ENCODE results near the gene RASD1.

DNA sequence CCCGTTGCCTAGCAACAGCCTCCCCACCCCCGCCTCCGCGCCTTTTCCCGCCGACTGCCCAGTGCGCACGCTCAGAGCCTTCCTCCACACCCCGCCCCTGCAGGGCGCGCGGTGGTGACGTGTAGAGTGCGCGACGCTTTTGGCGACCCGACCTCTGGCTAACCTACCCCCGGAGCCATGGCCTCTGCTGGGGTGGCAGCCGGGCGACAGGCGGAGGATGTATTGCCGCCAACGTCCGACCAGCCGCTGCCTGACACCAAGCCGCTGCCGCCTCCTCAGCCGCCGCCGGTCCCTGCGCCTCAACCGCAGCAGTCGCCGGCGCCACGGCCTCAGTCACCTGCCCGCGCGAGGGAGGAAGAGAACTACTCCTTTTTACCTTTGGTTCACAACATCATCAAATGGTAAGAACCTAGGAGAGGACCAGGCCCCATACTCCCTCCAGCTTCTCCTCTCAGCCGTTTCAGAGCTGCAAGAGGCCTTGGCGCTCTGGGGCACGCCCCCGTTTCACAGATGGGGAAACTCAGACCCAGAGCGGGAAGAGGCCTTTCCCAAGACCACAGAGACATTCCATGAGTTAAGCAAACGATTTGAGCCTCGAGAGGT, 19.2 kb downstream of the RASD1 start, which contains the start of gene MED9:
- TF ChIP-seq, protein P1, sequence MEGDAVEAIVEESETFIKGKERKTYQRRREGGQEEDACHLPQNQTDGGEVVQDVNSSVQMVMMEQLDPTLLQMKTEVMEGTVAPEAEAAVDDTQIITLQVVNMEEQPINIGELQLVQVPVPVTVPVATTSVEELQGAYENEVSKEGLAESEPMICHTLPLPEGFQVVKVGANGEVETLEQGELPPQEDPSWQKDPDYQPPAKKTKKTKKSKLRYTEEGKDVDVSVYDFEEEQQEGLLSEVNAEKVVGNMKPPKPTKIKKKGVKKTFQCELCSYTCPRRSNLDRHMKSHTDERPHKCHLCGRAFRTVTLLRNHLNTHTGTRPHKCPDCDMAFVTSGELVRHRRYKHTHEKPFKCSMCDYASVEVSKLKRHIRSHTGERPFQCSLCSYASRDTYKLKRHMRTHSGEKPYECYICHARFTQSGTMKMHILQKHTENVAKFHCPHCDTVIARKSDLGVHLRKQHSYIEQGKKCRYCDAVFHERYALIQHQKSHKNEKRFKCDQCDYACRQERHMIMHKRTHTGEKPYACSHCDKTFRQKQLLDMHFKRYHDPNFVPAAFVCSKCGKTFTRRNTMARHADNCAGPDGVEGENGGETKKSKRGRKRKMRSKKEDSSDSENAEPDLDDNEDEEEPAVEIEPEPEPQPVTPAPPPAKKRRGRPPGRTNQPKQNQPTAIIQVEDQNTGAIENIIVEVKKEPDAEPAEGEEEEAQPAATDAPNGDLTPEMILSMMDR (conservative IDR thresholded peaks at IDR 0.05 in 1 of 2, IDR thresholded peaks at IDR 0.05 in 1 of 2; ENCODE audit: extremely low read depth in 1 of 2, insufficient read depth in 1 of 2, low read depth in 1 of 2, low read length in 2 of 2) = no peak
- TF ChIP-seq EZH2 (IDR thresholded peaks at IDR 0.05; ENCODE audit: borderline replicate concordance, low read length) = no peak

Measured in mammary epithelial cell (primary cell).